ENCODE results near the gene PSD4.

The PSD4 gene

DNA sequence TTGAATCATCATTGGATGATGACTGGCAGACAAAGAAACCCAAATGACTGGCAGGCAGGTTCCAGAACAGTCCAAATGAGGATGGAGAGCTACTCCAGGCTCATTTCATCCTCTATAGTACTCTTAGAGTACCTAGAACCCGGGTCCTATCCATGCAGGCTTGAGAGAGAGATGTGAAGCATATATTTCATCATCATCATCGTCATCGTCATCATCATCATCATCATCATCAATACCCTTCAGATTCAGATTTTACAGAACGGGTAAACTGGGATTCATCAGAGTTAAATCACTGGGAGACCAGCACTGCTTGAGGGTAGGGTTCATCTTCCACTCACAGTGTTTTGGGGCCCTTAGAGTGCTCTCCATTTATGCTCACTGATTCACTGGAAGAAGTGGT lies 52.7 kb downstream of the PSD4 start:
- TF ChIP-seq, protein P1, sequence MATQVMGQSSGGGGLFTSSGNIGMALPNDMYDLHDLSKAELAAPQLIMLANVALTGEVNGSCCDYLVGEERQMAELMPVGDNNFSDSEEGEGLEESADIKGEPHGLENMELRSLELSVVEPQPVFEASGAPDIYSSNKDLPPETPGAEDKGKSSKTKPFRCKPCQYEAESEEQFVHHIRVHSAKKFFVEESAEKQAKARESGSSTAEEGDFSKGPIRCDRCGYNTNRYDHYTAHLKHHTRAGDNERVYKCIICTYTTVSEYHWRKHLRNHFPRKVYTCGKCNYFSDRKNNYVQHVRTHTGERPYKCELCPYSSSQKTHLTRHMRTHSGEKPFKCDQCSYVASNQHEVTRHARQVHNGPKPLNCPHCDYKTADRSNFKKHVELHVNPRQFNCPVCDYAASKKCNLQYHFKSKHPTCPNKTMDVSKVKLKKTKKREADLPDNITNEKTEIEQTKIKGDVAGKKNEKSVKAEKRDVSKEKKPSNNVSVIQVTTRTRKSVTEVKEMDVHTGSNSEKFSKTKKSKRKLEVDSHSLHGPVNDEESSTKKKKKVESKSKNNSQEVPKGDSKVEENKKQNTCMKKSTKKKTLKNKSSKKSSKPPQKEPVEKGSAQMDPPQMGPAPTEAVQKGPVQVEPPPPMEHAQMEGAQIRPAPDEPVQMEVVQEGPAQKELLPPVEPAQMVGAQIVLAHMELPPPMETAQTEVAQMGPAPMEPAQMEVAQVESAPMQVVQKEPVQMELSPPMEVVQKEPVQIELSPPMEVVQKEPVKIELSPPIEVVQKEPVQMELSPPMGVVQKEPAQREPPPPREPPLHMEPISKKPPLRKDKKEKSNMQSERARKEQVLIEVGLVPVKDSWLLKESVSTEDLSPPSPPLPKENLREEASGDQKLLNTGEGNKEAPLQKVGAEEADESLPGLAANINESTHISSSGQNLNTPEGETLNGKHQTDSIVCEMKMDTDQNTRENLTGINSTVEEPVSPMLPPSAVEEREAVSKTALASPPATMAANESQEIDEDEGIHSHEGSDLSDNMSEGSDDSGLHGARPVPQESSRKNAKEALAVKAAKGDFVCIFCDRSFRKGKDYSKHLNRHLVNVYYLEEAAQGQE (IDR thresholded peaks at IDR 0.05; ENCODE audit: insufficient read depth in 1 of 2, low read depth in 2 of 2, low read length in 2 of 2), result no peak
- TF ChIP-seq FOXP2 (optimal IDR thresholded peaks at IDR 0.05; ENCODE audit: borderline replicate concordance, extremely low read depth, extremely low read length, insufficient read depth) (no peak), TAF1 (IDR thresholded peaks at IDR 0.05; ENCODE audit: borderline replicate concordance, insufficient read depth, low read length) (no peak), POLR2AphosphoS5 (IDR thresholded peaks at IDR 0.05; ENCODE audit: low read depth, low read length) (no peak), SIN3A (IDR thresholded peaks at IDR 0.05; ENCODE audit: borderline replicate concordance, insufficient read depth, low read length) (no peak)

DNA sequence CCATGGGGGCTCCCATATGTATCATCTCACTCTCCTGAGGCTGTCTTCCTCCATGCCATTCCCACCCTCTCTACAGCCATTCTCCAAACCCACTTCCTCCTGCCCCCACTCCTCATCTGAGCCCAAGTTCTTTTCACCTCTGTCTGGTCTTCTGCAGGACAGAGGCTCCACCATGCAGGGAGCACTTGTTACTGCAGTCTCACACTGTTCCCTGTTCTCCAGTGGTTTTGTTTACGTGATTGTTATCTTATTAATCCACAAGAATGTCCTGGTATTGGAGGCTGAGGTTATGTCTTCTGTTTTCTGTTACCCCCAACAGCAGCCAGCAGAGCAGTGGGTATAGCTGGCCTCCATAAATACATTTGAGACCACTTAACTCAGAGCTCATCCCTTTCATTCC lies 53.5 kb downstream of the PSD4 start:
- TF ChIP-seq FOXP2 (optimal IDR thresholded peaks at IDR 0.05; ENCODE audit: borderline replicate concordance, extremely low read depth, extremely low read length, insufficient read depth), result no peak
- no peak for TF ChIP-seq SIN3A (IDR thresholded peaks at IDR 0.05; ENCODE audit: borderline replicate concordance, insufficient read depth, low read length)
- no peak for TF ChIP-seq POLR2AphosphoS5 (IDR thresholded peaks at IDR 0.05; ENCODE audit: low read depth, low read length)
- TF ChIP-seq, protein P1 (IDR thresholded peaks at IDR 0.05; ENCODE audit: insufficient read depth in 1 of 2, low read depth in 2 of 2, low read length in 2 of 2), result no peak
- TF ChIP-seq TAF1 (IDR thresholded peaks at IDR 0.05; ENCODE audit: borderline replicate concordance, insufficient read depth, low read length), result no peak

DNA sequence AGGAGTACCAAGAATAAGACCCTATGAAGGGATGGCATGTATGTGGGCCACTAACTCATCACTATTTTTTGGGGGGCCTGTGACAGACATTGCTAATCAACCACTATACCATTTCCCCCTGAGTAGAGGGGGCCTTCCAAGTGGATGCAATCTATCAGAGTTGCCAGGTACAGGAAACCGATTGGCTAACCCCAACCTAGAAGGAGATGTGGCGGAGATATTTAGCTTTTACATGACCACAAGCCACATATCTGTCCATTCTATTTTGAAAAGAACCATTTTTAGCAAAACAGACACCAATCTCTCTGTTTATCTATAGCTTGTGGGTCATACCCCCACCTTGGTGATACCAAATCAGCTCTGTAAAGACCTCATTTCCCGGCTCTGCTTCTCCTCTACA lies 53.9 kb downstream of the PSD4 start:
- TF ChIP-seq FOXP2 (optimal IDR thresholded peaks at IDR 0.05; ENCODE audit: borderline replicate concordance, extremely low read depth, extremely low read length, insufficient read depth), result no peak
- no peak for TF ChIP-seq TAF1 (IDR thresholded peaks at IDR 0.05; ENCODE audit: borderline replicate concordance, insufficient read depth, low read length)
- TF ChIP-seq, protein P1 (IDR thresholded peaks at IDR 0.05; ENCODE audit: insufficient read depth in 1 of 2, low read depth in 2 of 2, low read length in 2 of 2), result no peak
- TF ChIP-seq SIN3A (IDR thresholded peaks at IDR 0.05; ENCODE audit: borderline replicate concordance, insufficient read depth, low read length), result no peak
- TF ChIP-seq POLR2AphosphoS5 (IDR thresholded peaks at IDR 0.05; ENCODE audit: low read depth, low read length), result no peak

DNA sequence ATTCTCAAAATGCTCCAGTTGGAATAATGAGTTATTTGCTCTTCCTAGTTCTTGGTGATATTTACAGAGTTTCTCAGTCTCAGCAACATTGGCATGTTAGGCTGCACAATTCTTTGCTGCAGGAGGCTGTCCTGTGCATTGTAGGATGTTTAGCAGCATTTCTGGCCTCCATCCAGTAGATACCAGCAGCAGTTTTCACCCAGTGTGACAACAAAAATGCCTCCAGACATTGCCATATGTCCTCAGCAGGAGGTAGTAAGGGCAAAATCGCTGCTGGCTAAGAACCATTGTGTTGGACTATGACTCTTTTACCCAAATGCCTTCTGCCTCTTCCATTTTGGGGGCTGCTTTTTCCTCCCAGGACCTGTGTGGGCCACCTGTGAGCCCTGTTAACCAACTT lies 54.6 kb downstream of the PSD4 start:
- no peak for TF ChIP-seq SIN3A (IDR thresholded peaks at IDR 0.05; ENCODE audit: borderline replicate concordance, insufficient read depth, low read length)
- TF ChIP-seq POLR2AphosphoS5 (IDR thresholded peaks at IDR 0.05; ENCODE audit: low read depth, low read length), result no peak
- no peak for TF ChIP-seq FOXP2 (optimal IDR thresholded peaks at IDR 0.05; ENCODE audit: borderline replicate concordance, extremely low read depth, extremely low read length, insufficient read depth)
- TF ChIP-seq, protein P1 (IDR thresholded peaks at IDR 0.05; ENCODE audit: insufficient read depth in 1 of 2, low read depth in 2 of 2, low read length in 2 of 2), result no peak
- no peak for TF ChIP-seq TAF1 (IDR thresholded peaks at IDR 0.05; ENCODE audit: borderline replicate concordance, insufficient read depth, low read length)
